Epithelial cell of prostate (primary cell): ENCODE results near the gene GSG1L2.

ENCODE experiments used
- DNase-seq: peaks from one replicate; pipeline ENCODE4 v3.0.0-alpha.2; 2011; ENCODE audit warnings: low read depth, low spot score
- H3K27ac ChIP-seq: fragments of 450-650 bp; 2 replicates; pipeline ENCODE4 v1.5.1; 2017; ENCODE audit warnings: mild to moderate bottlenecking

The GSG1L2 gene

DNA sequence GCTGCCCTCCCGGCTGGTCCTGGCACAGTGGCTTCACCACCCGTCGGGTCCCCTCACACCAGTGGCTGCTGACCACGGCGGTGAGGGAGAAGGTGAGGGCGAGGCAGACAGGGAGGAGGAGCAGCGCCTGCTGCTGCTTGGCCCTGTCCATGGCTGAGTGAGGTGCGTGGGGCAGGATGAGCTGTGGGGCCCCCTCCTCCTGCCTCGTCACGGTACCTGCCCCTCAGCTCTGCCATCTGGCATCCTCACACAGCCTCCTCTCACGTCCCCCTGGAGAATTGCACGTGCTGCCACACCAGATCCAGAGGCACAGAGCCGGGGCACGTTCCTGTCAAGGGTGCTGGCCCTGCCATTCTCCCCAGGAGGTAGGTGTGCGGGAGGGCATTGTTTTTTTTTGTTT, at the start of gene GSG1L2:
Gene GSG1L2 (minus strand): TSS at position 159 of the 400 bp plus-strand sequence. CDS start 8 bp downstream, at position 151.
- DNase-seq = no peak

GRCh38 chr17:9868552-9868951, 46.7 kb upstream of the GSG1L2 start:
- no peak overlapping the region for H3K27ac ChIP-seq
- no peak for DNase-seq

More for the DNA sequence above, at the start of gene GSG1L2:
- H3K27ac ChIP-seq = no peak within 1 kb of the TSS

DNA sequence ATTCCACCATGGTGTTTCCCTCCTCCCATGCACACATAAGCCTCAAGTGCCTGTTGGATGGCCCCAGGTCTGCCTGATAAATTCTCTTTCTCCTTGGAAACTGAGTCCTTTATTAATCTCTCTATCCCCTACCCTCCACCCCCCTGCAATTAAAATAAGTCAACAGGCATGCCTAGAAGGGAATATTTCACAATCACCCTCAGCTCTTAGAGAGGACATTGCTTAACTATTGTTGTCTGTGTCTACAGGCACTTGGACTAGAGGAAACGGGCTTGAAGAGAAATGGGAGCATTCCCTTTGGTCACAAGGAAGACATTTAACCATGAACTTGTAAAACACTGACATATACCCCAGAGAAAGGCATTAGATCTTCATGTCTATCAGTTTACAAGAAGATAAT, 43.7 kb upstream of the GSG1L2 start:
- H3K27ac ChIP-seq = no peak overlapping the region
- DNase-seq = no peak

DNA sequence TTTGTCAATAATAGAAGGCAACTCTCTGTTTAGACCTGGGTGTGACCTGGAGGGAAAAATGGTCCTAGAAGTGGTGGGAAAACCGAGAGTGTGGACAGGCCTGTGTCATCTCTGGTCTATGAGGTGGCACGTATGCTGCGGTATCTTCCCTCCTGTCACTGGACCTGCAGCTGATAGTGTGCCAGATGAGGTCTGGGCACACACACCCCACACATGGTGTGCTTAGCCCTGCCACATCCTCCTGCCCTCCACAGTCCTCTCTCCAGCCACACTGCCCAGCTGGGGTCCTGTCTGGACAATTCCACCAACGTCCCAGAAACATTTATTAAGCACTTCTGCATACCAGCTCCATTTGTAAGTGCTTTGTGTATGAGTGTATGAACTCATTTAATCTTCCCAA, 41.1 kb upstream of the GSG1L2 start:
- no peak for DNase-seq
- H3K27ac ChIP-seq = no peak overlapping the region

DNA sequence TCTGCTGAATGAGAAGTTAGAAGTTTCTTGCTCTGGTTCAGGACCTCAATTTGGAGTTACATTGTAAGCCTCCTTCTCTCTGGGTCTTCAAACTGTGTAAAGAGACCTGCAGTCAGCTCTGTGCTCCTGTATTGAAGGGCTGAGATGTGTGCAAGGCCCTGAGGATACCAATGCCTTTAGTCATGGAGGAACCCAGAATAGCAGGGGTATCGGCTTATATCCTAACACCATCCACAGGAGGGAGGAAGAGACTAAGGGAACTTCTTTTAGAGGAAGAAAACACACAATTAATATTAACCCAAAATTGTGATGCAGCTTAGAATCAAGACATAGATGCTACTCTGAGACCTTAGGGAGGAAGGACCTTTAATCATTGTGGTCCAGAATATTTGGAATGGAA, 40.3 kb upstream of the GSG1L2 start:
- DNase-seq = no peak
- no peak overlapping the region for H3K27ac ChIP-seq

DNA sequence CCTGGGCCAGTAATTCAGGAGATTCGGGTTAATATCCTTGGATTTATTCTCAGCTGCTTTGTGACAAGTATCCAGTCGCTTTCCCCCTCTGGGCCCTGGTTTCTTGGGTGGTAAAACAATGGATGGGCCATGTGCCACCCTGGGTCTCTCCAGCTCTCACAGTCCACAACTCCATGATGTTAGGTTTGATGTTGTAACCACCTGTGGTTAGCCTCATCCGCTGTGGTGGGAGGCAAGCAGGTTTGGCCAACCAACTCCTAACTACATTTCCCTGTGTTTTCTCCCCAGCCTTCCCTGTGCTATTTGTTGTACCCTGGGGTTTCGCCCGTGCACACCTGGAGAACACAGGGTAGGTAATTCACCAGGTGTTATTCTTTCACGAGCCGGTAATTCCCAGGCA, 39.0 kb upstream of the GSG1L2 start:
- DNase-seq = no peak
- H3K27ac ChIP-seq = no peak overlapping the region

DNA sequence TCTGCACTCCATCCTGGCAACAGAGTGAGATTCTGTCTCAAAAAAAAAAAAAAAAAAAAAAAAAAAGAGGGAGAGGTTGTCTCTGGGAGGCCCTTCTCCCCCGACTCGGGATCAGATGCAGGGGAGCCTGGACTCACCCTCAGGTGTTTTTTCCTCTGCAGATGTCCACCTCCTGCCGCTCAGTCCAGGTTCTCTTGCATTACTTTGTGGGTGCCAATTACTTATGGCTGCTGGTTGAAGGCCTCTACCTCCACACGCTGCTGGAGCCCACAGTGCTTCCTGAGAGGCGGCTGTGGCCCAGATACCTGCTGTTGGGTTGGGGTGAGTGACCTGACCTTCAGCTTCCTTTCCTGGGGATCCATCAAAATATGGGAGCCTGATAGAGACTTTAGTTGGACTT, 37.9 kb upstream of the GSG1L2 start:
- no peak for DNase-seq
- H3K27ac ChIP-seq = no peak overlapping the region

DNA sequence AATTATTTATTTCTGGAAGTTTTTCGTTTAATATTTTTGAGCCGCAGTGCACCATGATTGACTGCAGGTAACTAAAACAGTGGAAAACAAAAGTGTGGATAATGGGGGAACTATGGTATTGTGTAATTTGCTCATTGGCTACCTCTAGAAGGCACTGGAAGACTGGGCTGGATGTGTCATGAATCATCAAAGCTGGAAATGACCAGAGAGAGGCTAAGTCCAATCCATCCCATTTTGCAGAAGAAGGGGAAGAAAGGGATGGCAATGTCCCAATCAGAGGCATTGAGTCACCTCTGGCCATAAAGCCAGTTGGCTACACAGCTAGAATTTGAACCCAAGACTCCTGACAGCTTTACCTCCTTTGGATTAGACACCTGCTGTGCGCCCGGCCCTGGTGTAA, 33.2 kb upstream of the GSG1L2 start:
- DNase-seq = no peak
- no peak overlapping the region for H3K27ac ChIP-seq

GRCh38 chr17:9854255-9854654, 32.4 kb upstream of the GSG1L2 start:
- H3K27ac ChIP-seq = no peak overlapping the region
- no peak for DNase-seq

GRCh38 chr17:9850151-9850550, 28.3 kb upstream of the GSG1L2 start:
- no peak for DNase-seq
- no peak overlapping the region for H3K27ac ChIP-seq

DNA sequence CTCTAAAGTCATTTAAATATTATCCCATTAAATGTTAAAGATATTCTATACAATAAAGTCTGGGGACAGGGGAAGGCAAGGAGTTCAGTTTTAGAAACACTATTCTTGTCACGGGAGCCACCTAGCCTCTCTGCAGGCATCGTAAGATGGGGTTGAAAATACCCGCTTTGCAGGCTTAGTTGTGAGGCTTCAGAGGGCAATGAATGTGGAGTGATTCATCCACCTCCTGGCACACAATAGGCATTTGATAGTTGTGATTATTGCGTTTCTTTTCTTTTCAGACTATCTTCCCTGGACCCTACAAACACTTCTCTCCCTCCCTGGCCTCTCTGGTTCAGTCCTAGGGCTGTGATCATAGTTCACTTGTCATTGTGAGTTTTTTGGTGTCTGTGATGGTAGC, 23.4 kb upstream of the GSG1L2 start:
- H3K27ac ChIP-seq = no peak overlapping the region
- DNase-seq = no peak

DNA sequence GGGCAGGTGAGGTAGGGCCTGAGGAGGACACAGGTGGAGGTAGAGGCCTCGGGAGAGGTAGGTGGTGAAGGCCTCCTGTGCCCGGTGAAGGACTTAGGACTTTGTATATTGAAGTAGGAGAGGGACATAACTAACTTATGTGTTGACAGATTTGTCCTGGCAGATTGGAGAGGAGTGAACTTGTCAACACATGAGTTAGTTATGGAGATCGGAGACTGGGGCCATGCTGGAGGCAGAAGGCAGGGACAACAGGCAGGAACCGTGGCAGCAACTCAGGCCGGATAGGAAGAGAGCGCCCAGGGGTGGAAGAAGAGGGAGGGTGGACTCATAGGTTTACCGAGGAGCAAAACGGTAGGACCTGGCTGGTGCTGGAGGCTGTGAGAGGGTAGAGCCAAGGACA, 22.3 kb upstream of the GSG1L2 start:
- DNase-seq = no peak

GRCh38 chr17:9843152-9844010, 21.5 kb upstream of the GSG1L2 start:
- no peak for DNase-seq
- H3K27ac ChIP-seq = no peak overlapping the region

More for the DNA sequence above, 22.3 kb upstream of the GSG1L2 start:
- H3K27ac ChIP-seq = no peak overlapping the region

GRCh38 chr17:9842057-9842758, 20.3 kb upstream of the GSG1L2 start:
- no peak for DNase-seq
- no peak overlapping the region for H3K27ac ChIP-seq

DNA sequence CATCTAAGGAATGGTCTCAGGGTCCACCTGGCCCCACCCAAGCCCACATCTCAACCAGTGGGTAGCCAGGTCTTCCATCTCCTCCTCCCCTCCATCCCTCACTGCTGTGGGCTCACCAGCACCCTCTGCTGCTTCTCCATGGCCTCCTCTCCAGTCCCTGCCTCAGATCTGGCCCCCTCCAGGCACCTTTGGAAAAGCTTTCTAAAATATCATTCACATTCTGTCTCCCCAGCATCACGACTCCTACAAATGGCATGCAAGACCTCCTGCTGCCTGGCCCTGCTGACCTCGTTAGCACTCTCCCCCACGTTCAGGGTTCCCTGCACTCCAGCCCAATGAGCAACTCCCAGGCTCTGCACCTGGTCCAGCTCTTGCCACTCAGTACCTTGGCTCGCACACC, 17.6 kb upstream of the GSG1L2 start:
- DNase-seq = no peak

GRCh38 chr17:9837551-9838471, 15.9 kb upstream of the GSG1L2 start:
- peak; percentile 73 for DNase-seq
- no peak overlapping the region for H3K27ac ChIP-seq

More for the DNA sequence above, 17.6 kb upstream of the GSG1L2 start:
- no peak overlapping the region for H3K27ac ChIP-seq

DNA sequence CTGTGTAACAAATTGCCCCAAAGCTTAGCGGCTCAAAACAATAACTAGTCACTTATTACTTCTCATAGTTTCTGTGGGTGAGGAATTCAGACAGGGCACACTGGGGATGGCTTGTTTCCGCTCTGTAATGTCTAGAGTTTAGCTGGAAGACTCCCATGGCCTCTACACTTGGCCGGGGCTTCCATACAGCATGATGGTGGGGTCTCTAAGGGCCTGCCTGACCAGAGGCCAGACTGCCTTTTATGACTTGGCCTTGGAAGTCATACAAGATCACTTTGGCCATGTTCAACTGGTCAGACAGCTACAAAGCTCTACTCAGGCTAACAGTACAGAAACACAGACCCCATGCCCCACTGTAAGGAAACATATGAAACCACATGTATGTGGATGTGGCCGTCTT, 12.0 kb upstream of the GSG1L2 start:
- H3K27ac ChIP-seq = no peak overlapping the region
- no peak for DNase-seq

- H3K27ac ChIP-seq = no peak overlapping the region
- DNase-seq = no peak
Observed at GRCh38 chr17:9830711-9831110, 8.8 kb upstream of the GSG1L2 start.

DNA sequence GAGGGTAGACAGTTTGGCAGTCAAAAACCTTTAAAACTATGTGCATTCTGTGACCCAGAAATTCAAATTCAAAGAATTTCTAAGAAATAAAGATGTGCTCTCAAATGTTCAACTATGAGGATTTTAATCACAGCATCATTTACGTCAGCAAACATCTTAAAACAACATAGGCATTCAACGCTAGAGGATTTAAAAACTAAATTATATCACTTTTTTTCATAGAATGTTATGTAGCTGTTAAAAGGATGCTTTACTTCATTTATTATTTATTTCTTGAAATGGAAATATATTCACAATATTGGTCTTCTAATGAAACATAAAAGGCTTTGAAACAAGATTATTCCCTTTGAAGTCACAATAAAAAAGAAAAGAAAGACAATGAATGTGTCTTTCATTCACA, 7.5 kb upstream of the GSG1L2 start:
- no peak overlapping the region for H3K27ac ChIP-seq
- DNase-seq = no peak
